Activated CD4-positive, alpha-beta T cell treated with anti-CD3 and anti-CD28 coated beads, Interleukin-2, amount 50 U/mL, for 24 hours (primary cell): ENCODE results near the gene CLASP1.
A peak's percentile ranks its signal among the peaks of the same experiment; 100 is the strongest.
"Not testable (repeated sequence)": the region's sequence is repeated elsewhere in the genome, so short reads cannot be mapped to it uniquely, and the experiment has no call there.

Experiments used
- DNase-seq, 2 donors: peaks; one replicate each; pipeline ENCODE4 v3.0.0-alpha.2; 2020; ENCODE audit warnings: low read depth in 1 of 2, low spot score in 1 of 2

The CLASP1 gene

GRCh38 chr2:121663434-121663833 lies 14.2 kb upstream of the CLASP1 start:
- no peak for DNase-seq

GRCh38 chr2:121662656-121663055 lies 13.4 kb upstream of the CLASP1 start:
- DNase-seq: no peak

GRCh38 chr2:121659933-121660332 lies 10.7 kb upstream of the CLASP1 start:
- no peak for DNase-seq

- not testable (repeated sequence) for DNase-seq
Observed at GRCh38 chr2:121658393-121658792, 9.1 kb upstream of the CLASP1 start.

- DNase-seq: no peak
Observed at GRCh38 chr2:121653035-121653434, 3.8 kb upstream of the CLASP1 start.

DNA sequence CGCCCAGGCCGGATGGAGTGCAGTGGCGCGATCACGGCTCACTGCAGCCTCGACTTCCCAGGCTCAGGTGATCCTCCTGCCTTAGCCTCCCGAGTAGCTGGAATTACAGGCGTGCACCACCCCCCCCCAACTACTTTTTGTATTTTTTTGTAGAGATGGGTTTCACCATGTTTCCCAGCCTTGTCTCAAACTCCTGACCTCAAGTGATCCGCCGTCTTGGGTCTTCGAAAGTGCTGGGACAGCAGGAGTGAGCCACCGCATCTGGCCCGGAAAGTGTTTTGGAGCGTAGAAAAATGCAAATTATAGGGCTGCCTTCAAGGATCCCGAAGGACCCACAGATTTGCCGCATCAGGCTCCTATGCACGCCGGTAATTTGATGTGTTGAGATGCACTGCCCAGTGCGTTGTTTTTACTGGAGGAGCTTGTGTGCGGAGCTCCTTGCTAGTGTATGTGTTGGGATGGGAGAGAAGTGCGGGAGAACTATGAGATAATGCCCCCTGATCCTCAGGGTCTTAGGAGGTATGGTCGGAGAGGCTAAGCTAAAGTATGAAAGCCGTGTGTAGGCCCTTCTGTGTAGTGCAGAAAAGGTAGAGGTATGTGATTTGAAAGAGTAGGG lies 1.2 kb upstream of the CLASP1 start:
- DNase-seq: peak; percentile 4 to 15

- peak; percentile 77 to 94 for DNase-seq
Observed at GRCh38 chr2:121649596-121650314, 493 bp upstream of the CLASP1 start.

GRCh38 chr2:121648206-121649148 lies 785 bp downstream of the CLASP1 start:
- peak; percentile 27 to 35 for DNase-seq

DNA sequence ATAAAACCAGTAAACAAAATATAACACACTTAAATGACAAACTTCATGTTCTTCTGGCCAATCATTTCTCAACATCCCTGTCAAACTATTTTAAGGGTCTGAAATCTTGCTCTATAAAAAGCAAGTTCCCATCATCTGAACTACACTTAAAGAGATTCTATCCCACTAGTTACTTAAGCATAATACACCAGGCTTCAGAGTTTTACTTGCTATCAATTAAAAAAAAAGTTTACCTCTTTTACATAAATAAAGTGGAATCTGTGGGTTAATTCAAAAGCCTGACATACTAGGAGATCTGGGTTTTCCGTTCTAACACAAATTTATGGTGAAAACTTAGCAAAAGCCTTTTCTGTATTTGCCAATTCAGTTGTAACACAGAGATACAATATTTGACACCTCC lies 1.9 kb downstream of the CLASP1 start:
- DNase-seq: no peak

- no peak for DNase-seq
Observed at GRCh38 chr2:121644715-121645114, 4.5 kb downstream of the CLASP1 start.

GRCh38 chr2:121643877-121644276 lies 5.4 kb downstream of the CLASP1 start:
- no peak for DNase-seq

GRCh38 chr2:121640380-121641316 lies 8.6 kb downstream of the CLASP1 start:
- DNase-seq: no peak

- DNase-seq: not testable (repeated sequence)
Observed at GRCh38 chr2:121639846-121640245, 9.4 kb downstream of the CLASP1 start.

DNA sequence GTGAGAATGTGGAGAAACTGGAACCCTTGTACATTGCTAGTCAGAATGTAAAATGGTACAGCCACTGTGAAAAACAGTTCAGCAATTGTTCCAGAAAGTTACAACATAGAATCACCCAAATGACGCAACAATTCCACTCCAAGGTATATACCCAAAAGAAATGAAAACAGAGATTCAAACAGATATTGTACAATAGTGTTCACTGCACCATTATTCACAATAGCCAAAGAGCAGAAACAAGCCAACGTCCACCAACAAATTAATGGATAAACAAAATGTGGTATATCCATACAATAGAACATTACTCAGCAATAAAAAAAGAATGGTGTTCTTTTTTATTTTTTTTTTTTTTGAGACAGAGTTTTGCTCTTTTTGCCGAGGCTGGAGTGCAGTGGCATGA lies 10.9 kb downstream of the CLASP1 start:
- no peak for DNase-seq

GRCh38 chr2:121635371-121635770 lies 13.9 kb downstream of the CLASP1 start:
- DNase-seq: no peak

GRCh38 chr2:121634354-121635307 lies 14.6 kb downstream of the CLASP1 start:
- DNase-seq: no peak

DNA sequence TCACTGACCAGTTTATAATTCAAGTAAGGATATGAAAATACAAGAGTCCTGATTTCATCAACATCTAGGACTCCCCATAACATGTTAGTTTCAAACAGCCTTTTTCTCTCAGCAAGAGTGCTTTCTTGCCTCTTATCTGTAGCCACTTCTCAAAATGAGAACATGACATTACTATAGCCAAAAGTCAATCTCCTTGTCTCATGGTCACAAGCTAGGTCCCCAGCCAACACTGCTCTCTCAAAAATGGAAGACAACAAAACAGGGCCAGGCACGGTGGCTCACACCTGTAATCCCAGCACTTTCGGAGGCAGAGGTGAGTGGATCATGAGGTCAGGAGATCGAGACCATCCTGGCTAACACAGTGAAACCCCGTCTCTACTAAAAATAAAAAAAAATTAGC lies 15.8 kb downstream of the CLASP1 start:
- no peak for DNase-seq

DNA sequence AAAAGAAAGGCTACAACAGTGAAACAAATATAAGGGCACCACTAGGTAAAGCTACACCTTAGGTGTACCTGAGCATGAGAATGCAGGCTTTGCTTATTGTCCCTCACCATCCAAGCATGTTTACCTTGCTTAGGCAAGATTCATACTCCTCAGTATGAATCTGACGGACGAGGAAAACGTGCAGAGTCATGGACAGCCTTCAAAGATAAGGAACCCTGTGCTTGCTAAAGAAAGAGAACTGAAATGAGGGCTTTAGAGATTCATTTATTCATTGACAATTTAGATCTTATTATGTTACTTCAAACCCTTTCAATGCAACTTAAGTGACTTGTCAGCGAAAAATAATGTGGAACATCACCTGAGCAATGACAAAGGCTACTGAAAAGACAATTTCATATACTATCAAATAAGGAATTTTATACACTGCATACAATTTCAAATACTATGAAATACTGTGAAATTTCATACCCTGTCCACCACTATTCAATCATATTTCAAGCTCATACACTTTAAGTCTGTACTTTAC lies 21.7 kb downstream of the CLASP1 start:
- no peak for DNase-seq

DNA sequence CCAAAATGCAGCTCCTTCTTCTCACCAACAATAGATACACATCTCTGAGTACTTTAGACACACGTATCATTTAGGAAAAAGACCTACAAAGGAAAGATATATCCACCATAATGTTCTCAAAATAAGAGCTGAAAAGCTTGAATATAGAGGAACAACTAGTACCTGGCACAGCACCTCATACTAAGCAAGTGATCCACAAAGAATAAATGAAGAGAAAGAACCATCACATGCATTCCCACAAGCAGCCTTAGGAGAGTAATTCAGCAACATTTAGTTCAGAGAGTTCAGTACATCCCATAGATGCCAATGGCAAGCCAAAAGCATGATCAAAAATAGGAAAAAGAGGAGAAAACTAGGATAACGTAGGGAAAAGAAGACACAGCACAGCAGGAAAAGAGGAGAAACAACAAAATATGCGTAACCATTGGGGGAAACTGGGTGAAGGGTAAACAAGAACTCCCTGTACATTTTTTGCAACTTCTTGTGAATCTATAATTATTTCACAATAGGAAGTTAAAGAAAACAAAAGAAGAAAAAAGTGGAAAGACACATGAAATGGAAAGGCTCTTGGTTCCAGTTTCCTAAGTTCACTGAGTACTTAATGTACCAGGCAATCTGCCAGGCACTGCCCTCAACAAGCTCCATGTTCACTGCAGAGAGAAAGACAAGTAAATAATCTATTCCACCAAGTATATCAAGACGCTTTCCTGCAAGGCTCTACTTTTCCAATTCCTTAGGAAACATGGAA lies 22.3 kb downstream of the CLASP1 start:
- DNase-seq: no peak
